Fibroblast of villous mesenchyme (primary cell): ENCODE results near the gene POLQ. TPM values are rescaled to one million over a fixed set of nuclear protein-coding genes. Genes with fewer than 3 reads are reported as not detected.

Experiments
- DNase-seq: peaks from one replicate; pipeline ENCODE4 v3.0.0-alpha.2; 2010; ENCODE audit warnings: low read depth
- H3K4me3 ChIP-seq: 2 replicates; pipeline ENCODE4 v1.5.1; 2011; ENCODE audit warnings: low read depth, mild to moderate bottlenecking, low read length
- CTCF ChIP-seq: IDR thresholded peaks from 2 replicates; pipeline ENCODE4 v1.5.1; 2012; ENCODE audit warnings: low read depth, mild to moderate bottlenecking, low read length; ENCODE audit not compliant: insufficient read depth
- total RNA-seq: library from RNA; depleted of rRNA; stranded (reverse); fragments of >200 nt; gene quantifications from 2 replicates; pipeline ENCODE4 v1.2.3, GENCODE V29; 2012

POLQ gene
- total RNA-seq, 1 donor, result 6.9 TPM

DNA sequence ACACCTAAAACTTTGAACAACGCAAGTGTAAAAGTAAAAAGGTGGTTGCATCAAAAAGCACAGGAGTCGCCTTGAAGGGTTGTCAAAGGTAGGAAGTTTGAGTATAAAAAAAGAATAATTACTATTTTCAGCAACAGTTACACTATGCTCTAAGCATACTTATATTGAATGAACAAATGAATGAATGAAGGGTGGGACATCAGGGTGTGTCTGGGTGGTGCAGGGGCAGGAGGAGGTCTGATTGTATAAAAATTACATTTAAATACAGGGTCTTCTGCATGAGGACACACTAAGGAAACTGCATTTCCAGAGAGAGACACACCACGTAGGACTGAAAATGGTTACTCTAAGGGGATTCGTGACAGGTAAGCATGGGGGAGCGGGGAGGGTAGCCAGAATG, 21.9 kb upstream of the POLQ start, which contains the start of gene ARGFX:
ARGFX (plus strand) TSS at position 301 of the 400 bp plus-strand sequence. CDS start 2,765 bp downstream, outside the sequence.
- no peak for TF ChIP-seq CTCF
- H3K4me3 ChIP-seq, result no peak within 1 kb of the TSS
- DNase-seq, result no peak

DNA sequence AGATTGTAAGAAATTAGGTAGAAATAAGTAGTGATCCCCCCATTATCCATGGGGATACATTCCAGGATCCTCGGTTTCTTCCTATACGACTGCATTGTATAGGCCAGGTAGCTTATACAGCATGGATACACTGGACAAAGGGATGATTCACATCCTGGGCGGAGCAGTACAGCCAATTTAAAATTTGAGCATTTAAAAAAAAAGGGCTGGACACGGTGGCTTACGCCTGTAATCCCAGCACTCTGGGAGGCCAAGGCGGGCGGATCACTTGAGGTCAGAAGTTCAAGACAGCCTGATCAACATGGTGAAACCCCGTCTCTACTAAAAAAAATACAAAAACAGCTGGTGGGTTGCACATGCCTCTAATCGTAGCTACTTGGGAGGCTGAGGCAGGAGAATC, 21.0 kb upstream of the POLQ start:
- H3K4me3 ChIP-seq, result no peak overlapping the region
- TF ChIP-seq CTCF, result no peak
- DNase-seq, result no peak

DNA sequence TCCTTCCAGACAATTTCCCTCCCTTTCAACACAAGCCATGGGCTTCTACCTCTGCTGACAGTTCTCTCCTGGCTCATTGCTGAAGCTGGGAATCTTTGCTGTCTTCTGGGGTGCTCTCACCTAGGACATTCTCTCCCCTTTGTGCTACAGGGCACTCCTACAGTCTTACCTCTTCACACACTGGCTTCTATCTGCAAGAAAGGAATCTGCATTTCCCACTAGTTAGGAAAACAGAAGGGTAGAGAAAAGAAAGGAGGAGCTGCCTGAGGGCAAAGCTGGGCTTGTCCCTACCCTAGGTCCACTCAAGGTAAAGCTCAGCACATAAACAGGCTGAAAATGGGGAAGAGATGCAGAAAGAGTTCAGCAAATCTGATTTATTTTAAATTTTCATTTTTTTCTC, 16.4 kb upstream of the POLQ start:
- no peak overlapping the region for H3K4me3 ChIP-seq
- DNase-seq, result no peak
- TF ChIP-seq CTCF, result no peak

- no peak for TF ChIP-seq CTCF
- DNase-seq, result no peak
Observed at GRCh38 chr3:121557426-121557934, 11.7 kb upstream of the POLQ start.

GRCh38 chr3:121552797-121553196, 7.0 kb upstream of the POLQ start:
- TF ChIP-seq CTCF, result no peak
- no peak for DNase-seq
- H3K4me3 ChIP-seq, result no peak overlapping the region

More at GRCh38 chr3:121557426-121557934, 11.7 kb upstream of the POLQ start:
- no peak overlapping the region for H3K4me3 ChIP-seq

GRCh38 chr3:121552379-121552778, 6.6 kb upstream of the POLQ start:
- TF ChIP-seq CTCF, result no peak
- DNase-seq, result peak; percentile 59
- peak overlapping the region; percentile 35 for H3K4me3 ChIP-seq

- TF ChIP-seq CTCF, result no peak
- peak; percentile 24 for DNase-seq
- H3K4me3 ChIP-seq, result peak overlapping the region; percentile 93
Observed at GRCh38 chr3:121545049-121545573, 677 bp downstream of the POLQ start.
